Upper lobe of right lung (tissue), 1 donor: ENCODE measurements around the gene WNT2B. TPM values are rescaled to one million over a fixed set of nuclear protein-coding genes. Genes with fewer than 3 reads are reported as not detected.
A peak's percentile ranks its signal among the peaks of the same experiment; 100 is the strongest.

Experiments
- ATAC-seq: fragments of 200-7000 bp; cut with Tn5 transposase; one replicate; pipeline ENCODE4 v1.9.1; 2020; ENCODE audit warnings: mild to moderate bottlenecking, moderate library complexity
- DNase-seq: peaks from one replicate; pipeline ENCODE4 v3.0.0-alpha.2; 2020
- H3K27ac ChIP-seq: fragments of 200-600 bp; one replicate; pipeline ENCODE4 v1.8.0; 2022
- H3K27me3 ChIP-seq: fragments of 200-600 bp; one replicate; pipeline ENCODE4 v1.8.0; 2022; ENCODE audit warnings: mild to moderate bottlenecking
- H3K36me3 ChIP-seq: fragments of 200-600 bp; one replicate; pipeline ENCODE4 v1.8.0; 2022
- H3K4me1 ChIP-seq: fragments of 200-600 bp; one replicate; pipeline ENCODE4 v1.8.0; 2022
- H3K4me3 ChIP-seq: fragments of 200-600 bp; one replicate; pipeline ENCODE4 v1.8.0; 2022; ENCODE audit warnings: mild to moderate bottlenecking
- H3K9me3 ChIP-seq: fragments of 200-600 bp; one replicate; pipeline ENCODE4 v1.8.0; 2022
- CTCF ChIP-seq: fragments of 200-600 bp; IDR thresholded peaks from one replicate; pipeline ENCODE4 v1.8.0; 2022; ENCODE audit warnings: antibody characterized with exemption
- intact Hi-C: fragments of 100-400 bp; cut with DNase I; formaldehyde crosslinking; loops from one replicate; pipeline ENCODE4 v1.11.0; 2022
- total RNA-seq: library from RNA; stranded (reverse); fragmentation: NEBNext Ultra II Directional; extraction: Animal tissue kit (Norgen Biotek cat#: 25700); gene quantifications from one replicate; pipeline ENCODE4 v1.2.1, GENCODE V29; 2021
- donor health status: DM: no; HTN: yes; CAD: no; lungs with severe emphysema.

The WNT2B gene
- total RNA-seq, 1 donor from 2014 or later: 8.5 TPM

GRCh38 chr1:112522621-112523020, 13.9 kb downstream of the WNT2B start:
- no peaks in the 10 kb centered on the region for H3K36me3 ChIP-seq
- intact Hi-C loops: no loop called here
- no peak overlapping the region for H3K4me3 ChIP-seq
- ATAC-seq: no peak
- no peaks in the 10 kb centered on the region for H3K9me3 ChIP-seq
- DNase-seq: no peak
- no peak overlapping the region for H3K27ac ChIP-seq
- no peaks in the 10 kb centered on the region for H3K27me3 ChIP-seq
- TF ChIP-seq CTCF: no peak
- no peaks in the 10 kb centered on the region for H3K4me1 ChIP-seq

GRCh38 chr1:112524251-112524650, 15.5 kb downstream of the WNT2B start:
- H3K36me3 ChIP-seq: no peaks in the 10 kb centered on the region
- no peak for TF ChIP-seq CTCF
- DNase-seq: no peak
- no peaks in the 10 kb centered on the region for H3K4me1 ChIP-seq
- H3K27me3 ChIP-seq: no peaks in the 10 kb centered on the region
- H3K9me3 ChIP-seq: no peaks in the 10 kb centered on the region
- peak; percentile 27 for ATAC-seq
- H3K27ac ChIP-seq: no peak overlapping the region
- H3K4me3 ChIP-seq: no peak overlapping the region
- intact Hi-C loops: no loop called here

GRCh38 chr1:112524986-112525385, 16.2 kb downstream of the WNT2B start:
- H3K36me3 ChIP-seq: no peaks in the 10 kb centered on the region
- intact Hi-C loops: no loop called here

GRCh38 chr1:112527266-112528010, 18.7 kb downstream of the WNT2B start:
- no peak overlapping the region for H3K4me3 ChIP-seq
- no peak for ATAC-seq
- no peaks in the 10 kb centered on the region for H3K36me3 ChIP-seq
- H3K4me1 ChIP-seq: no peaks in the 10 kb centered on the region
- H3K27me3 ChIP-seq: no peaks in the 10 kb centered on the region
- no peak for TF ChIP-seq CTCF
- no peak overlapping the region for H3K27ac ChIP-seq
- intact Hi-C loops: no loop called here
- H3K9me3 ChIP-seq: no peaks in the 10 kb centered on the region
- DNase-seq: no peak

More at GRCh38 chr1:112524986-112525385, 16.2 kb downstream of the WNT2B start:
- H3K27ac ChIP-seq: no peak overlapping the region
- DNase-seq: no peak
- H3K9me3 ChIP-seq: no peaks in the 10 kb centered on the region
- no peak for TF ChIP-seq CTCF
- ATAC-seq: no peak
- no peak overlapping the region for H3K4me3 ChIP-seq
- H3K4me1 ChIP-seq: no peaks in the 10 kb centered on the region
- H3K27me3 ChIP-seq: no peaks in the 10 kb centered on the region

- no peak overlapping the region for H3K27ac ChIP-seq
- intact Hi-C loops: no loop called here
- no peaks in the 10 kb centered on the region for H3K9me3 ChIP-seq
Measured at GRCh38 chr1:112528076-112528475, 19.3 kb downstream of the WNT2B start.

More at GRCh38 chr1:112528076-112528475, 19.3 kb downstream of the WNT2B start:
- Histone ChIP-seq H3K27me3 (no peaks in the 10 kb centered on the region), H3K4me1 (no peaks in the 10 kb centered on the region), H3K4me3 (no peak overlapping the region), H3K36me3 (no peaks in the 10 kb centered on the region)
- DNase-seq: no peak
- ATAC-seq: no peak
- TF ChIP-seq CTCF: no peak
